ENCODE data around the gene SGMS1.

DNA sequence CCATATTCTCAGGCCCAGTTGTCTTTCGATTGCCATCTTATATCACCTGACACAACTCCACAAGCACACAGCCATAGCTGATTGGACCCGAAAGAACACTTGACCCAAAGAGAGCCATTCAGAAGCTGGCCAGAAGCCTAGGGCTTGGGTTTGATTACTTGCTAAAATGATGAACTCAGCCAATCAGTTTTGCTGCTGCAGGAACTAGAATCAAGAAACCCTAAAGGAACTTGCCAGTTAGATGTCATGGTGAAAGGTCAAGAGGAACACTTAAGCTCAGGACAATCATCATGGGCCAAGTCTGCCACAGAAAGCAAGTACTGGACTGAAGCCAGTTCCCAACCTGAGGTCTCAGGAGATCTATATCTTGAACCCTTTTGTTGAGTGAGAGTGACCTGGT is 150.0 kb downstream of the SGMS1 start:
- TF ChIP-seq POLR2AphosphoS5 (IDR thresholded peaks at IDR 0.05; ENCODE audit: low read depth, low read length) (no peak), REST (IDR thresholded peaks at IDR 0.05; ENCODE audit: insufficient read depth in 1 of 2, low read depth in 2 of 2, low read length in 2 of 2) (no peak), TAF1 (IDR thresholded peaks at IDR 0.05; ENCODE audit: borderline replicate concordance, insufficient read depth, low read length) (no peak), SIN3A (IDR thresholded peaks at IDR 0.05; ENCODE audit: borderline replicate concordance, insufficient read depth, low read length) (no peak)
